Psoas muscle (tissue), 8 donors: ENCODE measurements around the gene CADPS. TPM values are rescaled to one million over a fixed set of nuclear protein-coding genes. Genes with fewer than 3 reads are reported as not detected.

ENCODE experiments used
- ATAC-seq, 4 donors: fragments of 200-7000 bp; cut with Tn5 transposase; one replicate each; pipeline ENCODE4 v1.9.1; 2020; ENCODE audit warnings: moderate library complexity in 3 of 4, mild to moderate bottlenecking in 2 of 4
- DNase-seq, 2 donors: peaks; one replicate each; pipeline ENCODE4 v3.0.0-alpha.2; 2020
- H3K27ac ChIP-seq: fragments of 200-600 bp; one replicate; pipeline ENCODE4 v1.8.0; 2022
- H3K27me3 ChIP-seq, 3 donors: fragments of 200-600 bp in 1 of 3; one replicate each; pipeline versions ENCODE4 v1.6.1 to v1.8.0; 2013 to 2022; ENCODE audit warnings: low read length in 2 of 3, mild to moderate bottlenecking in 2 of 3, moderate library complexity in 1 of 3; ENCODE audit not compliant: insufficient read depth in 3 of 3
- H3K36me3 ChIP-seq, 2 donors: fragments of 200-600 bp in 1 of 2; one replicate each; pipeline versions ENCODE4 v1.6.1 to v1.8.0; 2013 to 2022; ENCODE audit warnings: low read depth in 1 of 2, mild to moderate bottlenecking in 1 of 2, moderate library complexity in 1 of 2; ENCODE audit not compliant: insufficient read depth in 1 of 2
- H3K4me1 ChIP-seq: fragments of 200-600 bp; one replicate; pipeline ENCODE4 v1.8.0; 2022
- H3K4me3 ChIP-seq: fragments of 200-600 bp; one replicate; pipeline ENCODE4 v1.8.0; 2022; ENCODE audit warnings: mild to moderate bottlenecking
- H3K9me3 ChIP-seq: fragments of 200-600 bp; one replicate; pipeline ENCODE4 v1.8.0; 2022
- CTCF ChIP-seq: fragments of 200-600 bp; IDR thresholded peaks from one replicate; pipeline ENCODE4 v1.8.0; 2022; ENCODE audit warnings: antibody characterized with exemption
- WGBS, 3 donors: extraction: QIAGEN DNeasy Blood & Tissue Kit; methylation state at CpG; one replicate each; pipeline versions ENCODE4 v1.1.6 to v1.1.7; 2013; 5-methylcytosine and 5-hydroxymethylcytosine counted together
- intact Hi-C, 2 donors: fragments of 100-400 bp; cut with DNase I; formaldehyde crosslinking; loops; one replicate each; pipeline versions ENCODE4 v1.11.0 to v1.14.2; 2022
- polyA plus RNA-seq, 3 donors: library from polyadenylated mRNA; stranded (reverse); fragments of 200-250 nt; gene quantifications; one replicate each; pipeline ENCODE4 v1.2.3, GENCODE V29; 2013
- total RNA-seq, 4 donors: library from RNA; stranded (reverse); fragmentation: NEBNext Ultra II Directional in 2 of 4; extraction: Animal tissue kit (Norgen Biotek cat#: 25700) in 2 of 4; gene quantifications; one replicate each; pipeline versions ENCODE4 v1.2.1 to v1.2.4, GENCODE V29; 2021 to 2023
- donor health status: healthy with polysubstance abuse.
- donor health status: DM: no; HTN: no; CAD: no; lungs with moderate emphysema.
- donor health status: Bipolar disorder and iron deficiency.
- donor health status: healthy.
- donor health status: DM: yes; HTN: yes; CAD: no.
- donor health status: DM: no; HTN: no; CAD: no.
- donor health status: DM: no; HTN: no; CAD: no.
- donor health status: DM: yes; HTN: yes; CAD: no.

The CADPS gene
- total and polyA plus RNA-seq, 7 donors, result 0.01 to 0.07 (median 0.04) TPM; not detected in 4

GRCh38 chr3:62539762-62540161, 335.5 kb downstream of the CADPS start:
- Histone ChIP-seq H3K27me3 (peaks cover 0 to 3% (median 0%) of the 10 kb centered on the region in 3 donors), H3K4me1 (no peaks in the 10 kb centered on the region), H3K36me3 (no peaks in the 10 kb centered on the region), H3K27ac (no peak overlapping the region), H3K9me3 (no peaks in the 10 kb centered on the region), H3K4me3 (no peak overlapping the region)
- ATAC-seq (no peak), DNase-seq (no peak)
- intact Hi-C loops, result no loop called here
- WGBS, 3 donors, result 83 to 89% (median 86%) methylated on average over 1 of the region's 1 CpG
- TF ChIP-seq CTCF, result no peak

GRCh38 chr3:62538691-62539356, 336.4 kb downstream of the CADPS start:
- no peak overlapping the region for H3K27ac ChIP-seq
- ATAC-seq (no peak), DNase-seq (no peak)
- no peaks in the 10 kb centered on the region for H3K4me1 ChIP-seq
- H3K4me3 ChIP-seq, result no peak overlapping the region
- H3K36me3 ChIP-seq, result no peaks in the 10 kb centered on the region
- H3K9me3 ChIP-seq, result no peaks in the 10 kb centered on the region
- H3K27me3 ChIP-seq, result peaks cover 0 to 3% (median 0%) of the 10 kb centered on the region in 3 donors
- TF ChIP-seq CTCF, result no peak
- intact Hi-C loops, result no loop called here
- WGBS, 3 donors, result 20 to 25% (median 20%) methylated on average over 4 of the region's 4 CpGs

- no peaks in the 10 kb centered on the region for H3K9me3 ChIP-seq
- no peak overlapping the region for H3K4me3 ChIP-seq
- H3K36me3 ChIP-seq, result no peaks in the 10 kb centered on the region
- DNase-seq, result no peak
- no peak for ATAC-seq
- peaks cover 0 to 3% (median 0%) of the 10 kb centered on the region in 3 donors for H3K27me3 ChIP-seq
- TF ChIP-seq CTCF, result no peak
- no peak overlapping the region for H3K27ac ChIP-seq
- WGBS, 3 donors, result 74 to 79% (median 77%) methylated on average over 7 of the region's 7 CpGs
- H3K4me1 ChIP-seq, result no peaks in the 10 kb centered on the region
- intact Hi-C loops, result no loop called here
Observed at GRCh38 chr3:62534326-62534725, 340.9 kb downstream of the CADPS start.

GRCh38 chr3:62532796-62533195, 342.4 kb downstream of the CADPS start:
- Histone ChIP-seq H3K4me1 (no peaks in the 10 kb centered on the region), H3K4me3 (no peak overlapping the region), H3K36me3 (no peaks in the 10 kb centered on the region), H3K27me3 (peaks cover 0 to 3% (median 0%) of the 10 kb centered on the region in 3 donors), H3K27ac (no peak overlapping the region), H3K9me3 (no peaks in the 10 kb centered on the region)
- no peak for ATAC-seq
- DNase-seq, result no peak
- intact Hi-C loops, result no loop called here
- TF ChIP-seq CTCF, result no peak
- 89 to 91% (median 90%) methylated on average over 9 of the region's 9 CpGs for WGBS, 3 donors

- Histone ChIP-seq H3K9me3 (no peaks in the 10 kb centered on the region), H3K36me3 (no peaks in the 10 kb centered on the region), H3K27me3 (peaks cover 0 to under 1% (median 0%) of the 10 kb centered on the region in 3 donors), H3K27ac (no peak overlapping the region), H3K4me1 (no peaks in the 10 kb centered on the region), H3K4me3 (no peak overlapping the region)
- TF ChIP-seq CTCF, result no peak
- intact Hi-C loops, result no loop called here
- DNase-seq (no peak), ATAC-seq (no peak)
Observed at GRCh38 chr3:62531981-62532380, 343.2 kb downstream of the CADPS start.
